ENCODE data around the gene SCARB1. TPM values are rescaled to one million over a fixed set of nuclear protein-coding genes. Genes with fewer than 3 reads are reported as not detected.
A peak's percentile ranks its signal among the peaks of the same experiment; 100 is the strongest.

The SCARB1 gene
- total RNA-seq, 2 donors from 2014 or later: 44.9 to 83.1 TPM

DNA sequence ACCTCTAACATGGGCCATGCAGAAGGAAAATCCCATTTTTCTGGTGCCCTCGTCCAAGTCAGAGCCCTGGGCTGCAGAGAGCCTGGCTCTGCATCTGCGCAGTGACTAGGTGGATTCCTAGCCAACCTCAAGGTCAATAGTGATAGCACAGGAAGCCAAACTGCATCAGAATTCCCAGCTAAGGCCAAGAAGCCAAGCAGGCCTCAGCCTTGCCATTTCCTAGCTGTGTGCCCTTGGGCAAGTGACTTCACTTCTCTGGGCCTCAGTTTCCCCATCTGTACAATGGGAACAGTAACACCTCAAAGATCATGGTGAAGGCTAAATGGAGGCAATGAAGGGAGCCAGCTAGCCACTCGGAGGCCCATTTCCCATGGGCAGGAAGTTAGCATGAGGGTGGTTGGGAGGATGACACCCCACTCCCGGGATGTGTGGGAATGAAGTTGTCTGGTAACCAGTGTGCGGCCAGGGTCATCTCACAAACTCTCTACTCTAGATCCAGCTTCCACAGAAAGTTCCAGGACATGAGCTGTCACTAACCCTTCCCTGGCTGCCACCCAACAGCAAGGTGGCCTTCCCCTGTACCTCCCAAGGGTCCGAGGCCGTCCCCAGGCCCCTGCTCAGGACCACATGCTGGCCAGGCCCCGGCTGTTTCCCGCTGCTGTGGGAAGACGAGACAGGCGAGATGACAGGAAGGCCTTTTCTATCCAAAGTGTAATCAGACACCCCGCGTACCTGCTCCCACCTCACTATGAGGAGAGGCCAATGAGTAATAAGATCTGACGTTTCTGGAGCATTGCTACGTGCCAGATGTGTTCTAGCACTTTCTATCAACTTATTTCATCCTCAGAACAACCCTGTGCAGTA lies 125.7 kb downstream of the SCARB1 start:
- Histone ChIP-seq H3K36me3 (no peaks in the 10 kb centered on the region), H3K27ac (no peak overlapping the region), H3K9ac (ENCODE audit: low read depth in 2 of 2, low read length in 2 of 2) (no peak overlapping the region), H3K27me3 (no peaks in the 10 kb centered on the region), H3K9me3 (no peaks in the 10 kb centered on the region), H3K4me3 (no peak overlapping the region), H3K4me1 (no peaks in the 10 kb centered on the region)
- DNase-seq: no peak
- TF ChIP-seq, protein P1, sequence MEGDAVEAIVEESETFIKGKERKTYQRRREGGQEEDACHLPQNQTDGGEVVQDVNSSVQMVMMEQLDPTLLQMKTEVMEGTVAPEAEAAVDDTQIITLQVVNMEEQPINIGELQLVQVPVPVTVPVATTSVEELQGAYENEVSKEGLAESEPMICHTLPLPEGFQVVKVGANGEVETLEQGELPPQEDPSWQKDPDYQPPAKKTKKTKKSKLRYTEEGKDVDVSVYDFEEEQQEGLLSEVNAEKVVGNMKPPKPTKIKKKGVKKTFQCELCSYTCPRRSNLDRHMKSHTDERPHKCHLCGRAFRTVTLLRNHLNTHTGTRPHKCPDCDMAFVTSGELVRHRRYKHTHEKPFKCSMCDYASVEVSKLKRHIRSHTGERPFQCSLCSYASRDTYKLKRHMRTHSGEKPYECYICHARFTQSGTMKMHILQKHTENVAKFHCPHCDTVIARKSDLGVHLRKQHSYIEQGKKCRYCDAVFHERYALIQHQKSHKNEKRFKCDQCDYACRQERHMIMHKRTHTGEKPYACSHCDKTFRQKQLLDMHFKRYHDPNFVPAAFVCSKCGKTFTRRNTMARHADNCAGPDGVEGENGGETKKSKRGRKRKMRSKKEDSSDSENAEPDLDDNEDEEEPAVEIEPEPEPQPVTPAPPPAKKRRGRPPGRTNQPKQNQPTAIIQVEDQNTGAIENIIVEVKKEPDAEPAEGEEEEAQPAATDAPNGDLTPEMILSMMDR (IDR thresholded peaks at IDR 0.05): no peak
- intact Hi-C loops (cut with DNase I): no loop called here

DNA sequence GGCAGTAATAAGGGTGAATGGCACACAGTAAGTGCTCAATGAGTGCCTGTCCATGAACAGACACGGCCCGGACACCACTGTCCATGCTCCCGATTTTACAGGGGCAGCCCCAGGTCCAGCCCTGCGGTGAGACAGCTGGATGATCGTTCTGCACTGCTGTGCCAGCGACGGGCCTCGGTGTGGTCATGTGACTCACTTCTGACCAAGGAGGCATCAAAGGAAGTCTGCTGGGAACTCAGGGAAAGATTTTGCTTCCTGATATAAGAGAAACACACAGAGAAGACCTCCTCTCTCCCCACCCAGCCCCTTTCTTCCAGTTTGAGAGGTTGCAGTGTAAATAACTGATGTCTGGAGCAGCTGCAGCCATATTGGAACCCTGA lies 126.6 kb downstream of the SCARB1 start:
- TF ChIP-seq, protein P1 (IDR thresholded peaks at IDR 0.05): no peak
- Histone ChIP-seq H3K4me1 (no peaks in the 10 kb centered on the region), H3K4me3 (no peak overlapping the region), H3K9ac (ENCODE audit: low read depth in 2 of 2, low read length in 2 of 2) (peak overlapping the region in 1 of 2 donors; percentile 4), H3K27me3 (no peaks in the 10 kb centered on the region), H3K36me3 (no peaks in the 10 kb centered on the region), H3K27ac (no peak overlapping the region), H3K9me3 (no peaks in the 10 kb centered on the region)
- intact Hi-C loops (cut with DNase I): no loop called here
- no peak for DNase-seq

DNA sequence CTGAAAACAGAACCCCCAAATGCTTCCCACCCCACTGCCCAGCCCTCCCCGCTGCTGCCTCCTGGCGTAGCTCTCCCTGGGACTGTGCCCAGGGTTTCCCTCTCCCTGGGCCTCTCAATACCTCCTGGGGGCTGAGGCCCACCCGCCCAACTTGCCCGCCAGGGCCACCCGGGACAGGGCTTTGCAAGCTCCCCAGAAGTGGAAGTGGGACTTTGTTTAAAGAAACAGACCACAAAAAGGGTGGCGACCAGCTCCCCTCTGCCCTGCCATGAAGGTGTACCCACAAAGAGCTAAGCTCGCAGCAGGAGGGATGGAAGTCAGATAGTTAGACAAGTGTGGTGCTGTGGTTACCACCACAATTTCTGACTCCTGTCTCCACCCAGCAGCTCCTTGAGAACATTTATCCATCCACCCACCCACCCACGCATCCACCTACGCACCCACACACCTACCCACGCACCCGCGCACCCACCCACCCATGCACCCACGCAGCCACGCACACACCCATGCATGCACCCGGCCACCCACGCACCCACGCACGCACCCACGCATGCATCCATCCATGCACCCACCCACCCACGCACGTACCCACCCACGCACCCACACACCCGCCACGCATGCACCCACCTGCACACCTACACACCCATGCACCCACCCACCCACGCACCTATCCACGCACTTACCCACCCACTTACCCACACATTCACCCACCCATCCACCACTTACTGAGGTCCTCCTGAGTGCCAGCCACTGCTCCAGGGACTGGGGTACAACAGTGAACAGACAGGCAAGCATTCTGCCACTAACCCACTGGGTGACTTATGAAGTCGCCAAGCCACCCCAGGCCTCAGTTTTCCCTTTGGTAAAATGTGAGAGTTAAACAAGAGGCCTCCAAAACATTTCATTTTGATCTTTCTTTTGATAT lies 127.3 kb downstream of the SCARB1 start:
- H3K9me3 ChIP-seq: no peaks in the 10 kb centered on the region

DNA sequence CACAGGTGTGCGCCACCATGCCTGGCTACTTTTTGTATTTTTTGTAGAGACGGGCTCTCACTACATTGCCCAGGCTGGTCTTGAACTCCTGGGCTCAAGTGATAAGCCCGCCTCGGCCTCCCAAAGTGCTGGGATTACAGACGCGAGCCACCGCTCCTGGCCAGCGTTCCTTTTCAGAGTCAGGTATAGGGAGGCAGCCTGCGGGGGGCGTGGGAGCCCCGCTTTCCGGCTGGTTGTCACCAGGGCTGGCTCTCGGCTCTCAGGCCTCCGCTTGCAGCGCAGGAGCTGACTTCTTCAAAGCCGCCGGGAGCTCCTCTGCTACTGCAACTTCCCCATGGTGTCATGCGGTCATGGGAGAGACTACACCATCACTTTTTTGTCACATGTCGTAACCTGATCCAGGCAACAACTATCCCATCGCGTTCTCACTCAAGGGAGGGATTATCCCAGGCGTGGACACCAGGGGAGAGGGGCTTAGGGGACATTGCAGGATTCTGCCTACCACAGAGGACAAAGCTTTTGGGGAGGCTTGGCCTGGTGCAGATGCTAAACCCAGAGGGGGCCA lies 129.4 kb downstream of the SCARB1 start:
- H3K4me1 ChIP-seq: no peaks in the 10 kb centered on the region
- no peaks in the 10 kb centered on the region for H3K9me3 ChIP-seq
- TF ChIP-seq, protein P1 (IDR thresholded peaks at IDR 0.05): no peak
- H3K36me3 ChIP-seq: no peaks in the 10 kb centered on the region
- no peak overlapping the region for H3K4me3 ChIP-seq
- no peak overlapping the region for H3K9ac ChIP-seq (ENCODE audit: low read depth in 2 of 2, low read length in 2 of 2)
- no peak overlapping the region for H3K27ac ChIP-seq
- no peaks in the 10 kb centered on the region for H3K27me3 ChIP-seq
- intact Hi-C loops (cut with DNase I): no loop called here
- no peak for DNase-seq

More for the DNA sequence above, 127.3 kb downstream of the SCARB1 start:
- Histone ChIP-seq H3K27ac (no peak overlapping the region), H3K36me3 (no peaks in the 10 kb centered on the region), H3K4me1 (no peaks in the 10 kb centered on the region), H3K4me3 (no peak overlapping the region), H3K27me3 (no peaks in the 10 kb centered on the region), H3K9ac (ENCODE audit: low read depth in 2 of 2, low read length in 2 of 2) (peak overlapping the region in 1 of 2 donors; percentile 4)
- DNase-seq: no peak
- intact Hi-C loops (cut with DNase I): no loop called here
- TF ChIP-seq, protein P1 (IDR thresholded peaks at IDR 0.05): no peak

DNA sequence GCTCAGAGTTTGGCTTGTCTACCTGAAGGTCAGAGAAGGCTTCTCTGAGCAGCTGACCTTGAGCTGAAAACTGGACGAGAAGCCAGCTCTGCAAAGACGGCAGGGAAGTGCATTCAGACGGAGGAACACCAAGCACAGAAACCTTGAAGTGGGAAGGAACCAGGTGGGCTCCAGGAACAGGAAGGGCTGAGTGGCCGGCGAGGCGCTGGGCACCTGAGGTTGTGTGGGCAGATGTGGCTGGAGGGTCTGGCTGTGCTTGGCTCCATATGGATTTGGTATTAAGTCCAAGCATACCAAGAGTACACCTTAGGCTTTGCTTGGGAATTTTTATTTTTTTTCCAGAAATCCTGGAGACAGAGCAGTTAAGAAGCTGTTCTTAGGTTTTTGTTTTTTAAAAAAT lies 130.6 kb downstream of the SCARB1 start:
- H3K4me1 ChIP-seq: no peaks in the 10 kb centered on the region
- no peaks in the 10 kb centered on the region for H3K27me3 ChIP-seq
- no peak overlapping the region for H3K27ac ChIP-seq
- no peaks in the 10 kb centered on the region for H3K9me3 ChIP-seq
- H3K9ac ChIP-seq (ENCODE audit: low read depth in 2 of 2, low read length in 2 of 2): no peak overlapping the region
- H3K4me3 ChIP-seq: no peak overlapping the region
- TF ChIP-seq, protein P1 (IDR thresholded peaks at IDR 0.05): no peak
- H3K36me3 ChIP-seq: no peaks in the 10 kb centered on the region
- no peak for DNase-seq
- intact Hi-C loops (cut with DNase I): no loop called here
